ENCODE data around the gene ADSL. TPM values are rescaled to one million over a fixed set of nuclear protein-coding genes. Genes with fewer than 3 reads are reported as not detected.

The ADSL gene
- total and polyA plus RNA-seq, 2 donors from 2014 or later = 42.5 to 57.5 TPM

DNA sequence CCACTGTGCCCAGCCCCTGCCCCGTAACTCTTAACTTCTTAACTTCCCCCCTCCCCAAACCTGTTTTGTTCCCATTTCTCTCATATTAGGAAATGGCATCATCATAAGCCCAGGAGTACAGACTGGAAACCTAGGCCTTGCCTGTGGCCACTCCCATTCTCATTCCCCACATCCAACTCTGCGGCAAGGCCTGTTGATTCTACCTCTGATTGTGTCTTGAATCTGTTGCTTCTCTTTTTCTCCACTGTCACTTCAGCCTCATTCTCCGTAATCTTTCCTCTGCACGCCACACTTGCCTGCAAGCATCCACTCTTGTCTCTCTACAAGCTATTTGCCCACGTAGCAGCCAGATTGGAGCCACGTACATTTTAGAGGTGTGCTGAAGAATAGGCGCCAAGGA, 49.3 kb downstream of the ADSL start:
- no peak overlapping the region for H3K27ac ChIP-seq (ENCODE audit: low read depth in 2 of 2, low read length in 2 of 2)
- TF ChIP-seq CTCF (IDR thresholded peaks at IDR 0.05; ENCODE audit: borderline replicate concordance, extremely low read depth, insufficient read depth) = no peak
- no peak for DNase-seq

DNA sequence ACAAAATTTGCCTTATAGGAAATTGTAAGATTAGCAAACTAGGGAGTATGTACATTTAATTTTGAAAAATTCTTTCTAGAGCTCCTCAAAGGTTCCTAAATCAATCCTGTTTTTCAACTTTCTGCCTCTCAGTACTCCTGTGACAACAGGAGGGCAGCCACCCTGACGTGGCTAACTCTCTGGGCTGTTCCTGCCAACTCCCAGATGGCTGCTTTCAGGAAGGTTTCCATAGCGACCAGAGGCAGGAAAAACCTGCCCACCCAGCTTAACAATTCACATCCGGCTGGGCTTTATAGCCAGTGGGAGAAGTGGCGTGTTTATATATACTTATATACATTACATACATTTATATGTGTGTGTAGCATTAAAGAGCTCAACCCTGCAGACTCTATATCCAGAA, 50.6 kb downstream of the ADSL start:
- no peaks in the 10 kb centered on the region for H3K9me3 ChIP-seq (ENCODE audit: control insufficient read depth in 2 of 3, insufficient read depth in 1 of 3, low read length in 3 of 3)
- H3K4me3 ChIP-seq (ENCODE audit: low read length in 3 of 3) = no peak overlapping the region
- H3K27me3 ChIP-seq (ENCODE audit: control insufficient read depth, insufficient read depth, low read length) = no peaks in the 10 kb centered on the region
- DNase-seq (peak; percentile 77 to 96 (median 88)), FAIRE-seq (no peak)
- H3K9ac ChIP-seq (ENCODE audit: low read length in 3 of 3) = peak overlapping the region in 1 of 3 donors; percentile 33
- intact Hi-C loops (cut with DNase I) = no loop called here
- peaks cover 0 to 11% (median 2%) of the 10 kb centered on the region in 3 donors for H3K36me3 ChIP-seq (ENCODE audit: control insufficient read depth in 2 of 3, insufficient read depth in 3 of 3, low read length in 3 of 3)
- H3K4me1 ChIP-seq (ENCODE audit: control insufficient read depth in 2 of 3, insufficient read depth in 2 of 3, low read depth in 1 of 3, low read length in 3 of 3) = peaks cover 0 to 5% (median 4%) of the 10 kb centered on the region in 3 donors
- peak overlapping the region in 1 of 2 donors; percentile 62 for H3K27ac ChIP-seq (ENCODE audit: low read depth in 2 of 2, low read length in 2 of 2)
- TF ChIP-seq CTCF (IDR thresholded peaks at IDR 0.05; ENCODE audit: borderline replicate concordance, extremely low read depth, insufficient read depth) = no peak

More for the DNA sequence above, 49.3 kb downstream of the ADSL start:
- FAIRE-seq = no peak
- peaks cover 0 to under 1% (median 0%) of the 10 kb centered on the region in 3 donors for H3K36me3 ChIP-seq (ENCODE audit: control insufficient read depth in 2 of 3, insufficient read depth in 3 of 3, low read length in 3 of 3)
- no peak overlapping the region for H3K9ac ChIP-seq (ENCODE audit: low read length in 3 of 3)
- H3K27me3 ChIP-seq (ENCODE audit: control insufficient read depth, insufficient read depth, low read length) = no peaks in the 10 kb centered on the region
- intact Hi-C loops (cut with DNase I) = no loop called here
- H3K9me3 ChIP-seq (ENCODE audit: control insufficient read depth in 2 of 3, insufficient read depth in 1 of 3, low read length in 3 of 3) = no peaks in the 10 kb centered on the region
- H3K4me3 ChIP-seq (ENCODE audit: low read length in 3 of 3) = no peak overlapping the region
- peaks cover 0 to 5% (median 4%) of the 10 kb centered on the region in 3 donors for H3K4me1 ChIP-seq (ENCODE audit: control insufficient read depth in 2 of 3, insufficient read depth in 2 of 3, low read depth in 1 of 3, low read length in 3 of 3)

DNA sequence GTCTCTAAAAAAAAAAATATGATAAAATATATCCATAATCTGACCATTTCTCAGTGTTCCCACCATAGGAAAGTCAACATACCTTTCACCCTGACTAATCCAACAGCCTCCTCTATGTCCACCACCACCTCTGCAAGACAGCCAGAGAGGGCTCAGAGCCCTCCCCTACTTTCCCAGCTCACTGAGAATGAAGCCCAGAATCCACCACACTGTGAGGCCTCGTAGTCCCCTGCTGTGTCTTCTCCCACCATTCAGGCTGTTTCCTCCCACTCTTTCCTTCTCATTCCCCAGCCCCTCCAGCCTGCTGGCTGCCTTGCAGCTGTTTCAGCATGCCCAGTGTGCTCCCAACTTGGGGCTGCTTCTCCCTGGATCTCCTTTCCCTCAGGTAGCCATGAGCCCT, 51.1 kb downstream of the ADSL start:
- DNase-seq (peak in 2 of 5 donors; percentile 44 to 80), FAIRE-seq (no peak)
- H3K27me3 ChIP-seq (ENCODE audit: control insufficient read depth, insufficient read depth, low read length) = no peaks in the 10 kb centered on the region
- H3K27ac ChIP-seq (ENCODE audit: low read depth in 2 of 2, low read length in 2 of 2) = peak overlapping the region in 1 of 2 donors; percentile 11
- no peak overlapping the region for H3K9ac ChIP-seq (ENCODE audit: low read length in 3 of 3)
- peaks cover 0 to 5% (median 4%) of the 10 kb centered on the region in 3 donors for H3K4me1 ChIP-seq (ENCODE audit: control insufficient read depth in 2 of 3, insufficient read depth in 2 of 3, low read depth in 1 of 3, low read length in 3 of 3)
- no peaks in the 10 kb centered on the region for H3K9me3 ChIP-seq (ENCODE audit: control insufficient read depth in 2 of 3, insufficient read depth in 1 of 3, low read length in 3 of 3)
- intact Hi-C loops (cut with DNase I) = no loop called here
- no peak overlapping the region for H3K4me3 ChIP-seq (ENCODE audit: low read length in 3 of 3)
- peaks cover 3 to 12% (median 3%) of the 10 kb centered on the region in 3 donors for H3K36me3 ChIP-seq (ENCODE audit: control insufficient read depth in 2 of 3, insufficient read depth in 3 of 3, low read length in 3 of 3)
- TF ChIP-seq CTCF (IDR thresholded peaks at IDR 0.05; ENCODE audit: borderline replicate concordance, extremely low read depth, insufficient read depth) = no peak

- Histone ChIP-seq H3K9me3 (ENCODE audit: control insufficient read depth in 2 of 3, insufficient read depth in 1 of 3, low read length in 3 of 3) (no peaks in the 10 kb centered on the region), H3K4me1 (ENCODE audit: control insufficient read depth in 2 of 3, insufficient read depth in 2 of 3, low read depth in 1 of 3, low read length in 3 of 3) (peaks cover 0 to 5% (median 4%) of the 10 kb centered on the region in 3 donors), H3K27ac (ENCODE audit: low read depth in 2 of 2, low read length in 2 of 2) (no peak overlapping the region), H3K4me3 (ENCODE audit: low read length in 3 of 3) (no peak overlapping the region), H3K36me3 (ENCODE audit: control insufficient read depth in 2 of 3, insufficient read depth in 3 of 3, low read length in 3 of 3) (peaks cover 3 to 16% (median 3%) of the 10 kb centered on the region in 3 donors), H3K9ac (ENCODE audit: low read length in 3 of 3) (no peak overlapping the region), H3K27me3 (ENCODE audit: control insufficient read depth, insufficient read depth, low read length) (no peaks in the 10 kb centered on the region)
- intact Hi-C loops (cut with DNase I) = no loop called here
- FAIRE-seq = no peak
- DNase-seq = peak in 1 of 5 donors; percentile 23
- TF ChIP-seq CTCF (IDR thresholded peaks at IDR 0.05; ENCODE audit: borderline replicate concordance, extremely low read depth, insufficient read depth) = no peak
Observed at GRCh38 chr22:40399621-40400020, 53.3 kb downstream of the ADSL start.

All from kidney (tissue), 14 donors.